Suprapubic skin (tissue), 4 donors: ENCODE measurements around the gene ABHD16A.

Experiments
- CTCF ChIP-seq, 2 donors: fragments of 200-600 bp in 1 of 2; fragments of 450-650 bp in 1 of 2; sonication (generic) in 1 of 2; IDR thresholded peaks; one replicate each; pipeline ENCODE4 v1.5.1; 2016 to 2019; ENCODE audit warnings: antibody characterized with exemption in 2 of 2, mild to moderate bottlenecking in 1 of 2, moderate library complexity in 1 of 2
- POLR2A ChIP-seq, 2 donors: fragments of 450-650 bp; IDR thresholded peaks; one replicate each; pipeline ENCODE4 v1.6.1; 2017; ENCODE audit warnings: antibody characterized with exemption in 2 of 2, mild to moderate bottlenecking in 2 of 2, moderate library complexity in 2 of 2
- POLR2AphosphoS5 ChIP-seq, 3 donors: sonication (generic); formaldehyde crosslinking; IDR thresholded peaks; one replicate each; pipeline ENCODE4 v1.6.1; 2017; ENCODE audit warnings: antibody characterized with exemption in 3 of 3

- TF ChIP-seq POLR2A (IDR thresholded peaks at IDR 0.05) (no peak), CTCF (IDR thresholded peaks at IDR 0.05) (peak; percentile 60 to 63), POLR2AphosphoS5 (IDR thresholded peaks at IDR 0.05) (peak in 1 of 3 donors; percentile 74)
Measured at GRCh38 chr6:31680226-31681134, 22.6 kb downstream of the ABHD16A start, which contains the start of gene LY6G5C.
